Caco-2 (cell line): ENCODE data around the gene TRIM52. TPM values are rescaled to one million over a fixed set of nuclear protein-coding genes. Genes with fewer than 3 reads are reported as not detected.
"Not testable (repeated sequence)": the region's sequence is repeated elsewhere in the genome, so short reads cannot be mapped to it uniquely, and the experiment has no call there.

Source experiments
- BruUV-seq: library from RNA; stranded (reverse); fragments of 400-500 nt; replicated peaks from 2 replicates; lab custom pipeline; 2021; lab: Mats Ljungman, UMichigan
- CTCF ChIA-PET: fragments of 300-600 bp; sonication (Branson Sonifier 250); formaldehyde crosslinking; loops from one replicate; lab custom pipeline; 2022; ENCODE audit warnings: antibody characterized with exemption; lab: Charles Lee
- POLR2A ChIA-PET: fragments of 300-600 bp; sonication (Branson Sonifier 250); formaldehyde crosslinking; loops from one replicate; lab custom pipeline; 2022; ENCODE audit warnings: antibody characterized with exemption; lab: Charles Lee
- DNase-seq, 2 experiments: peaks; one replicate each; pipeline versions ENCODE4 v3.0.0 to v3.0.0-alpha.2; 2020 to 2022
- H3K27me3 ChIP-seq: replicated peaks from 2 replicates; pipeline ENCODE4 v1.6.0; 2011; ENCODE audit warnings: low read length; ENCODE audit not compliant: control insufficient read depth, insufficient read depth
- H3K36me3 ChIP-seq: 2 replicates; pipeline ENCODE4 v1.5.1; 2011; ENCODE audit warnings: low read length; ENCODE audit not compliant: control insufficient read depth, insufficient read depth
- H3K4me1 ChIP-seq: fragments of 250-450 bp; sonication (Bioruptor Pico); 2 replicates; pipeline ENCODE4 v1.5.1; 2020; ENCODE audit warnings: mild to moderate bottlenecking
- H3K4me3 ChIP-seq: 2 replicates; pipeline ENCODE4 v1.5.1; 2011; ENCODE audit warnings: low read depth, mild to moderate bottlenecking, control low read depth, low read length
- H3K9me3 ChIP-seq: fragments of 250-450 bp; sonication (Bioruptor Pico); 2 replicates; pipeline ENCODE4 v1.5.1; 2020; ENCODE audit warnings: mild to moderate bottlenecking, moderate library complexity
- H3K27ac Mint-ChIP-seq: one replicate; pipeline ENCODE4 v1.8.0; 2022; ENCODE audit warnings: mixed read lengths; ENCODE audit not compliant: unreplicated experiment
- H3K27me3 Mint-ChIP-seq: one replicate; pipeline ENCODE4 v1.8.0; 2022; ENCODE audit warnings: mixed read lengths; ENCODE audit not compliant: insufficient read depth, unreplicated experiment
- H3K36me3 Mint-ChIP-seq: one replicate; pipeline ENCODE4 v1.8.0; 2022; ENCODE audit warnings: mild to moderate bottlenecking, mixed read lengths; ENCODE audit not compliant: insufficient read depth, unreplicated experiment
- H3K4me1 Mint-ChIP-seq: one replicate; pipeline ENCODE4 v1.8.0; 2022; ENCODE audit warnings: low read depth, mixed read lengths; ENCODE audit not compliant: unreplicated experiment
- H3K4me3 Mint-ChIP-seq: one replicate; pipeline ENCODE4 v1.8.0; 2022; ENCODE audit warnings: mild to moderate bottlenecking, moderate library complexity, mixed read lengths; ENCODE audit not compliant: unreplicated experiment
- H3K9me3 Mint-ChIP-seq: one replicate; pipeline ENCODE4 v1.8.0; 2022; ENCODE audit warnings: mixed read lengths; ENCODE audit not compliant: unreplicated experiment
- CTCF ChIP-seq, 2 experiments: fragments of 200-600 bp in 1 of 2; IDR thresholded peaks; 1 replicate in 1 of 2; 2 replicates in 1 of 2; pipeline versions ENCODE4 v1.5.1 to v1.8.0; 2011 to 2022; ENCODE audit warnings: antibody characterized with exemption in 1 of 2, control low read depth in 1 of 2, inconsistent platforms in 1 of 2, low read depth in 1 of 2, low read length in 1 of 2, mild to moderate bottlenecking in 1 of 2, moderate library complexity in 1 of 2; ENCODE audit not compliant: insufficient read depth in 1 of 2, severe bottlenecking in 1 of 2, unreplicated experiment in 1 of 2
- intact Hi-C: fragments of 100-400 bp; cut with micrococcal nuclease; formaldehyde crosslinking; loops from one replicate; pipeline ENCODE4 v1.10.0; 2022; ENCODE audit not compliant: unreplicated experiment
- total RNA-seq: library from RNA; stranded (reverse); gene quantifications from 2 replicates; pipeline ENCODE4 v1.2.3, GENCODE V29; 2022

Gene TRIM52
- total RNA-seq, 1 experiment from 2014 or later: 11.9 TPM

- H3K4me1 Mint-ChIP-seq: no peaks in the 10 kb centered on the region
- intact Hi-C loops: no loop called here
- ChIA-PET POLR2A (no interaction called here), CTCF (no interaction called here)
- H3K27ac Mint-ChIP-seq: no peak overlapping the region
- DNase-seq: no peak
- no peak for TF ChIP-seq CTCF (IDR thresholded peaks at IDR 0.05; ENCODE audit: insufficient read depth in 1 of 2, low read depth in 1 of 2, low read length in 1 of 2, severe bottlenecking in 1 of 2, unreplicated experiment in 1 of 2)
- Histone ChIP-seq H3K9me3 (no peaks in the 10 kb centered on the region), H3K27me3 (no peaks in the 10 kb centered on the region), H3K4me3 (no peak overlapping the region), H3K36me3 (no peaks in the 10 kb centered on the region), H3K4me1 (peaks cover 10% of the 10 kb centered on the region)
- H3K4me3 Mint-ChIP-seq: no peak overlapping the region
- H3K36me3 Mint-ChIP-seq: no peaks in the 10 kb centered on the region
- BruUV-seq: no TSS peak
- no peaks in the 10 kb centered on the region for H3K27me3 Mint-ChIP-seq
- H3K9me3 Mint-ChIP-seq: no peaks in the 10 kb centered on the region
Measured at GRCh38 chr5:181271081-181271480, 10.1 kb upstream of the TRIM52 start.

GRCh38 chr5:181267907-181268306 lies 7.0 kb upstream of the TRIM52 start:
- DNase-seq, CTCF ChIA-PET, BruUV-seq, H3K36me3 ChIP-seq, H3K27me3 ChIP-seq, H3K4me3 ChIP-seq, POLR2A ChIA-PET, H3K36me3 Mint-ChIP-seq, H3K9me3 Mint-ChIP-seq, H3K4me3 Mint-ChIP-seq, H3K27me3 Mint-ChIP-seq, intact Hi-C loops, H3K9me3 ChIP-seq, H3K4me1 Mint-ChIP-seq: not testable (repeated sequence)
- H3K4me1 ChIP-seq: peaks cover 10% of the 10 kb centered on the region
- peak overlapping the region; percentile 55 for H3K27ac Mint-ChIP-seq

- peak; percentile 66 to 76 for DNase-seq
- POLR2A ChIA-PET, H3K9me3 Mint-ChIP-seq, CTCF ChIA-PET, intact Hi-C loops, H3K27me3 Mint-ChIP-seq, H3K27me3 ChIP-seq, H3K36me3 Mint-ChIP-seq, BruUV-seq, H3K4me1 Mint-ChIP-seq, H3K36me3 ChIP-seq, H3K9me3 ChIP-seq, H3K4me3 Mint-ChIP-seq, H3K4me3 ChIP-seq: not testable (repeated sequence)
- peak overlapping the region; percentile 55 for H3K27ac Mint-ChIP-seq
- peak in 1 of 2 experiments; percentile 25 for TF ChIP-seq CTCF (IDR thresholded peaks at IDR 0.05; ENCODE audit: insufficient read depth in 1 of 2, low read depth in 1 of 2, low read length in 1 of 2, severe bottlenecking in 1 of 2, unreplicated experiment in 1 of 2)
- peaks cover 10% of the 10 kb centered on the region for H3K4me1 ChIP-seq
Measured at GRCh38 chr5:181267291-181267904, 6.5 kb upstream of the TRIM52 start.
